ENCODE results near the gene KCNK3.

- TF ChIP-seq CHD4 (IDR thresholded peaks at IDR 0.05): no peak
- 0 out of 2 replicates have a peak, but pooled peaks have one; percentile 39 for TF ChIP-seq CHD2 (IDR thresholded peaks at IDR 0.05; ENCODE audit: borderline replicate concordance, low read depth, low read length)
- no peak for TF ChIP-seq CTCF (IDR thresholded peaks at IDR 0.05 in 2 of 3, conservative IDR thresholded peaks at IDR 0.05 in 1 of 3; ENCODE audit: control insufficient read depth in 2 of 3, extremely low read depth in 1 of 3, insufficient read depth in 1 of 3, low read depth in 3 of 3, low read length in 3 of 3)
- TF ChIP-seq POLR2A (IDR thresholded peaks at IDR 0.05; ENCODE audit: low read depth, low read length): peak; percentile 94
- no peak for TF ChIP-seq TCF7 (IDR thresholded peaks at IDR 0.05; ENCODE audit: borderline replicate concordance)
- TF ChIP-seq KLF5 (IDR thresholded peaks at IDR 0.05; ENCODE audit: partially characterized antibody): no peak
- TF ChIP-seq JUND (IDR thresholded peaks at IDR 0.05; ENCODE audit: low read depth, low read length): no peak
- TF ChIP-seq ELK1 (IDR thresholded peaks at IDR 0.05; ENCODE audit: low read depth, low read length): peak; percentile 46; the same call in 1 of the 2 replicates
Measured at GRCh38 chr2:26764078-26764887, 71.8 kb downstream of the KCNK3 start, which contains the start of gene SLC35F6.
